SK-N-MC (cell line): ENCODE measurements around the gene KPNA1.

Source experiments
- EZH2 ChIP-seq: fragments of 200-600 bp; sonication (generic); IDR thresholded peaks from one replicate; pipeline ENCODE4 v1.6.1; 2017; ENCODE audit warnings: antibody characterized with exemption
- FOXP2 ChIP-seq: optimal IDR thresholded peaks from 2 replicates; pipeline ENCODE3; 2011; ENCODE audit warnings: mild to moderate bottlenecking, moderate library complexity; ENCODE audit not compliant: insufficient read depth; ENCODE audit errors: extremely low read length, control extremely low read depth
- POLR2AphosphoS5 ChIP-seq: IDR thresholded peaks from 2 replicates; pipeline ENCODE4 v1.6.1; 2012; ENCODE audit warnings: mild to moderate bottlenecking, low read depth, low read length, borderline replicate concordance

DNA sequence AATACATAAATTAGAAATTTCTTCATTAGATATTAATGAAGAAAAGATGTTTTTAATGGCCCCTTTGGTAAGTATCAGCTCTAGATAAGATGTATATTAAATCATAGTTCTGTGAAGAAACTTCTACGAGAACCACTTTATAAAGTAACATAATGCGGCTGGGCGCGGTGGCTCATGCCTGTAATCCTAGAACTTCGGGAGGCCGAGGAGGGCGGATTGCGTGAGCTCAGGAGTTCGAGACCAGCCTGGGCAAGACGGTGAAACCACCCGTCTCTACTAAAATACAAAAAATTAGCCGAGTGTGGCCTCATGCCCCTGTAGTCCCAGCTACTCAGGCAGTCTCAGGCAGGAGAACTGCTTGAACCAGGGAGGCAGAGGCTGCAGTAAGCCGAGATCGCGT, 2.5 kb downstream of the KPNA1 start:
- TF ChIP-seq POLR2AphosphoS5 (no peak), EZH2 (no peak), FOXP2 (no peak)
